Duodenal mucosa (tissue), 2 donors: ENCODE data around the gene MAPK11.

ENCODE experiments used
- H3K27ac ChIP-seq: one replicate; pipeline ENCODE4 v1.7.0; 2013; ENCODE audit warnings: low read depth, low read length
- H3K27me3 ChIP-seq, 2 donors: one replicate each; pipeline ENCODE4 v1.7.0; 2013; ENCODE audit warnings: low read length in 2 of 2, control low read depth in 1 of 2; ENCODE audit not compliant: insufficient read depth in 2 of 2, control insufficient read depth in 1 of 2
- H3K36me3 ChIP-seq, 2 donors: one replicate each; pipeline ENCODE4 v1.7.0; 2013; ENCODE audit warnings: low read length in 2 of 2, control low read depth in 1 of 2; ENCODE audit not compliant: insufficient read depth in 2 of 2, control insufficient read depth in 1 of 2
- H3K4me1 ChIP-seq, 2 donors: one replicate each; pipeline ENCODE4 v1.7.0; 2013; ENCODE audit warnings: low read length in 2 of 2, control low read depth in 1 of 2; ENCODE audit not compliant: insufficient read depth in 2 of 2, control insufficient read depth in 1 of 2
- H3K4me3 ChIP-seq, 2 donors: one replicate each; pipeline ENCODE4 v1.7.0; 2013; ENCODE audit warnings: low read length in 2 of 2, low read depth in 1 of 2
- H3K9ac ChIP-seq, 2 donors: one replicate each; pipeline ENCODE4 v1.7.0; 2013; ENCODE audit warnings: low read length in 2 of 2, low read depth in 1 of 2
- H3K9me3 ChIP-seq, 2 donors: one replicate each; pipeline ENCODE4 v1.7.0; 2013; ENCODE audit warnings: low read length in 2 of 2, control low read depth in 1 of 2; ENCODE audit not compliant: control insufficient read depth in 1 of 2

MAPK11 gene

GRCh38 chr22:50250249-50250554 lies 20.0 kb downstream of the MAPK11 start:
- Histone ChIP-seq H3K36me3 (peaks cover 7 to 31% of the 10 kb centered on the region in 2 donors), H3K9me3 (no peaks in the 10 kb centered on the region), H3K27ac (no peak overlapping the region), H3K9ac (peak overlapping the region; percentile 71 to 84), H3K27me3 (no peaks in the 10 kb centered on the region), H3K4me3 (peak overlapping the region; percentile 87 to 89), H3K4me1 (peaks cover 28 to 44% of the 10 kb centered on the region in 2 donors)

- no peaks in the 10 kb centered on the region for H3K27me3 ChIP-seq
- H3K27ac ChIP-seq: no peak overlapping the region
- peak overlapping the region; percentile 87 to 89 for H3K4me3 ChIP-seq
- no peaks in the 10 kb centered on the region for H3K9me3 ChIP-seq
- H3K4me1 ChIP-seq: peaks cover 28 to 44% of the 10 kb centered on the region in 2 donors
- H3K36me3 ChIP-seq: peaks cover 7 to 31% of the 10 kb centered on the region in 2 donors
- peak overlapping the region in 1 of 2 donors; percentile 84 for H3K9ac ChIP-seq
Observed at GRCh38 chr22:50249341-50250248, 20.6 kb downstream of the MAPK11 start.

- H3K4me1 ChIP-seq: peaks cover 33 to 53% of the 10 kb centered on the region in 2 donors
Observed at GRCh38 chr22:50248196-50249081, 21.7 kb downstream of the MAPK11 start.

DNA sequence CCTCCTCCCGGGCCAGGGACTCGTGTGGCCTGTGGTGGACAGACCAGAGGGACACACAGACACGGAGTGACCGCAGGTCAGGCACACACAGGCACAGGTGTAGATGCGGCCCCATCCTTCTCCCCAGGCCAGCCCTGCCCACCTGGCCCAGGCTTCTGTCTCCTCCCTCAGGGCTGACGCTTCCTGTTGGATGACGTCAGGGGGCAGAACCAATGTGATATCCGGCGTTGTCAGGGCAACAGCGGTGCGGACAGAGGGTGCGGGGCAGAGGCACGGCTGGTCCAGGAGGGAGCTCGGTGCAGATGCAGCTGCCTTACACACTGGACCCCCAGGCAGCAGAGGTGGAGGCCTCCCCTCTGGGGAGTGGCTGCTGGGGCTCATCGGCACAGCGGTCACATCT lies 22.4 kb downstream of the MAPK11 start:
- peaks cover 34 to 56% of the 10 kb centered on the region in 2 donors for H3K4me1 ChIP-seq
- no peak overlapping the region for H3K9ac ChIP-seq
- no peak overlapping the region for H3K27ac ChIP-seq
- no peaks in the 10 kb centered on the region for H3K9me3 ChIP-seq
- peaks cover 7 to 31% of the 10 kb centered on the region in 2 donors for H3K36me3 ChIP-seq
- H3K4me3 ChIP-seq: no peak overlapping the region
- H3K27me3 ChIP-seq: no peaks in the 10 kb centered on the region

More at GRCh38 chr22:50248196-50249081, 21.7 kb downstream of the MAPK11 start:
- Histone ChIP-seq H3K27ac (no peak overlapping the region), H3K9me3 (no peaks in the 10 kb centered on the region), H3K36me3 (peaks cover 7 to 31% of the 10 kb centered on the region in 2 donors), H3K27me3 (no peaks in the 10 kb centered on the region), H3K4me3 (no peak overlapping the region), H3K9ac (no peak overlapping the region)

DNA sequence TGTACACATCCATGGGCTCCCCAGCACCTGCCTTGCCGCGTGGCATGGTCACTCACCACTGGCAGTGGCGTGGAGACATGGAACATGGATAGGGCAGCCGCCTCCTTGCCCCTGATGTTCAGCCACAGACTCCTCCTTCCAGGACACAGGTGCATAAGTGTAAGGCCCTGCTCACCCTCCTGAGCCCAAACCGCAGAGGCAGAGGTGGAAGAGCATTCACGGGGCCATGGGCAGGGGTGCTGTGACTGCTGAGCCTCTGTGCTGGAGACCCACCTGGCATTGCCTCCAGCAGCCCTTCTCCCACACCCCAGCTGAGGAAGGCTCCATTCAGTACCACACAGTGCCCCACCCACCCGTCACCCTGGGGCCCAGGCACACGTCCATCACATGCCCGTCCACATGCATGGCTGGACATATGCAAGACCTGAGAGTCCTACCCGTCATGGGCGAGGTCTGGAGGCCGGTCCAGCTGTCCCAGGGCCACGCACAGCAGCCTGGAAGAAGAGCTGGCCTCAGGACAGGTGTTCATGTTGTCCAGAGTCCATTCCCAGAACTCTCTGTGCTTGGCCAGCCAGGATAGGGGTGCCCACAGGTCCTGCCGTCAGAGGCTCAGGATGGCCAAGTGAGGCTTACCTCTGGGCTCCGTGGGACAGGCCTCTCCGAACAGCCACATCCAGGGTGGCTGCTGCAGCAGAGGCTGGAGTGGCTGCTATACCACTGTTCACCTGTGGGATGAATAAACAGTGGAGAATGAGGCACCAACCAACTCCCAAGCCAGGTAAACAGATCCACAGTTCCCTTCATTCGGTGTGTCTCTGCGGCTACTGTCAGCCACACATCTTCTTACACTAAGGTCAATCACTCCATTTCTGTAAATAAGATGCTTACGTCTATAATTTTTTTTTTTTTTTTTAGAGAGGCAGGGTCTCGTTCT lies 23.7 kb downstream of the MAPK11 start:
- Histone ChIP-seq H3K4me1 (peaks cover 36 to 61% of the 10 kb centered on the region in 2 donors), H3K27ac (no peak overlapping the region), H3K9me3 (no peaks in the 10 kb centered on the region), H3K36me3 (peaks cover 7 to 31% of the 10 kb centered on the region in 2 donors), H3K4me3 (peak overlapping the region in 1 of 2 donors; percentile 98), H3K27me3 (no peaks in the 10 kb centered on the region), H3K9ac (peak overlapping the region in 1 of 2 donors; percentile 21)

DNA sequence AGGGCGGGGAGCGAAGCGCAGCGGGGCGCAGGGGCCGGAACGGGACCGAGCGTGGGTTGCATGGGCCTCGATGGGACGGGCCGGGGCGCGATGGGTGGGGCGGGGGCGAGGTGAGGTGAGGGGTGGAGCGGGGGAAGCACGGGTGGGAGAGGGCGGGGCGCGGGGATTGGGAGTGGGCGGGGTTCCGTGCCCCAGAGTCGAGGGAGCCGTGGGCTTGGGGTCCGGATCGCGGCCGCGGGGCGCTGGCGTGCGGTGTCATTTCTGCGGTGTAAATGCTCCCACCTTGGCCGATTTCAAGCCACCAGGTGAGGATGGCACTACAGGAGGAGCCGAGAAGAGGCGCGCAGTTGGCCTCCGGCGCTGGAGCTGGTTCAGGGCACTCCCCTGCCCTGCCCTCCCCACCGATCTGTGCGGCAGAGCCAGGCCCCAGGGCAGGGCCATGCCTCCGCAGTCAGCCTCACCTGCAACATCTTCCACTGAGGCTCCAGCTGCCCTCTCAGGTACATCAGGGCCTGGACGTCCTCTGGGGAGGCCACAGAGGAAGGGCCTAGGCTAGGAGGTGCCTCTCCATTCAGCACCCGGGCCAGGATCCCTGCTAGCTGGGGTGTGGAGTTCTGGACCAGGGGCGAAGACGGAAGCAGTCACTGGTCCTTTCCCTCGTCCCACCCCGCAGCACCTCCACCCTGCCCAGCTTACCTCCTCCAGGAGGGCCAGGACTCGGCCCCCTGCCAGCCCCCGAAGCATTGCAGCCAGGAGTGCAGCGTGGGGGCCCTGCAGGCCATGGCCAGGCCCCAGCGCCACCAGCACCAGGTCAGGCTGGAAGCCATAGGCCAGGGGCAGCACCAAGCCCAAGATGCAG lies 24.7 kb downstream of the MAPK11 start:
- Histone ChIP-seq H3K9me3 (no peaks in the 10 kb centered on the region), H3K36me3 (peaks cover 7 to 31% of the 10 kb centered on the region in 2 donors), H3K27me3 (no peaks in the 10 kb centered on the region), H3K27ac (peak overlapping the region; percentile 93), H3K4me1 (peaks cover 34 to 63% of the 10 kb centered on the region in 2 donors), H3K9ac (peak overlapping the region; percentile 61 to 83), H3K4me3 (peak overlapping the region; percentile 98 to 99)

DNA sequence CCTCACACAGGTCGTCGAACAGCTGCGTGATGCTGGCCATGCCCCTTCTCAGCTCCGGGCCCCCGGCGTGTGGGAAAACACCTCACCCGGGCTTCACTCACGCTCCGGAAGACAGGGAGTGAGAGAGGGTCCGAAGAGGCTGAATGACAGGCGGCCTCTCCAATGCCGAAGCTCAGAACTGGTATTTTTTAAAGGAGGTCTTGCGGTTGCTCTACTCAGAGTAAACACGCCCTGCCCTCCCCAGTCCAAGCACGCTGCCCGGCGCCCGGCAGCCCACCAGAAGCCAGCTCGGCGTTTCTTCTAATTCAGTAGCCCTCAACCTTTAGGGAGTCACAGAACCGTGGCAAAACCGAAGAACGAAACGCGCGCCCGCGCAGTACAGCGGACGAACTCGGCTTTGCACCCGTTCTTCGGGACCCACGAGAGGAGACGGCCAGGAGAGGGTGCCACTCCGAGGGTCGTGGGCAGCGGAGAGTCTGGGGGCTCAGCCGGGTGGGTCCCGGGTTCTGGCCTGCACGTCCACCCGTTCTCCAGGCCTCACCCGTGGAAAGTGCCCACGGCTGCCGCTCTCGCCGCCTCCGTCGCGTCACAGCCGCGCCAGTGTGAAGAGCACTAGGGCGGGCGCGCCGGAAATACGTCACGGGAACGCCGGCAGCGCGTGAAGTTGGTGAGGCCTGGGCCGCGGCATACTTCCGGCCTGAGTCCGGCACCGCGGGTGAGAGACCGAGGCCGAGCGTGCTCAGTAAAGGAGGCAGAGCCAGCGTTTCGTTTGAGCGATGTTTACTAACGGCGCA lies 25.6 kb downstream of the MAPK11 start, which contains the start of gene TUBGCP6:
TSS of gene TUBGCP6 (minus strand) at position 604 of the 794 bp plus-strand sequence. CDS start at position 40, 564 bp downstream.
- Histone ChIP-seq H3K27me3 (no peaks in the 10 kb centered on the region), H3K4me3 (peak within 1 kb of the TSS; percentile 98 to 99), H3K9ac (peak within 1 kb of the TSS; percentile 83 to 91), H3K4me1 (peaks cover 26 to 55% of the 10 kb centered on the region in 2 donors), H3K9me3 (no peaks in the 10 kb centered on the region), H3K27ac (peak within 1 kb of the TSS; percentile 93), H3K36me3 (peaks cover 7 to 38% of the 10 kb centered on the region in 2 donors)

GRCh38 chr22:50243685-50244419 lies 26.3 kb downstream of the MAPK11 start:
- Histone ChIP-seq H3K27ac (peak overlapping the region; percentile 93), H3K36me3 (peaks cover 7 to 43% of the 10 kb centered on the region in 2 donors), H3K4me3 (peak overlapping the region; percentile 98 to 99), H3K4me1 (peaks cover 25 to 51% of the 10 kb centered on the region in 2 donors), H3K9ac (peak overlapping the region; percentile 83 to 91), H3K27me3 (no peaks in the 10 kb centered on the region), H3K9me3 (no peaks in the 10 kb centered on the region)
